Mesenchymal stem cell (in vitro differentiated cells and primary cell): ENCODE measurements around the gene PCSK7.
A peak's percentile ranks its signal among the peaks of the same experiment; 100 is the strongest.
"Not testable (repeated sequence)": the region's sequence is repeated elsewhere in the genome, so short reads cannot be mapped to it uniquely, and the experiment has no call there.

ENCODE experiments used
- DNase-seq: peaks from one replicate; pipeline ENCODE4 v3.0.0-alpha.2; 2013
- H2AFZ ChIP-seq: one replicate; pipeline ENCODE4 v1.6.1; 2013; ENCODE audit warnings: low read depth, mild to moderate bottlenecking, control low read depth, inconsistent platforms, low read length, moderate library complexity
- H2AK5ac ChIP-seq: 2 replicates; pipeline ENCODE4 v1.6.1; 2013; ENCODE audit warnings: low read length, moderate library complexity, mild to moderate bottlenecking, inconsistent platforms; ENCODE audit not compliant: severe bottlenecking
- H2BK120ac ChIP-seq: one replicate; pipeline ENCODE4 v1.6.1; 2013; ENCODE audit warnings: low read depth, mild to moderate bottlenecking, inconsistent platforms, low read length, moderate library complexity
- H2BK12ac ChIP-seq, 2 experiments: one replicate each; pipeline ENCODE4 v1.6.1; 2013; ENCODE audit warnings: inconsistent platforms in 2 of 2, low read length in 2 of 2, mild to moderate bottlenecking in 2 of 2, moderate library complexity in 2 of 2, control low read depth in 1 of 2
- H2BK15ac ChIP-seq: one replicate; pipeline ENCODE4 v1.6.1; 2013; ENCODE audit warnings: mild to moderate bottlenecking, low read depth, inconsistent platforms; ENCODE audit not compliant: poor library complexity, severe bottlenecking
- H2BK5ac ChIP-seq: 2 replicates; pipeline ENCODE4 v1.6.1; 2013; ENCODE audit warnings: low read depth, mild to moderate bottlenecking, low read length, control low read depth, inconsistent platforms; ENCODE audit not compliant: poor library complexity, severe bottlenecking
- H3K14ac ChIP-seq, 2 experiments: one replicate each; pipeline ENCODE4 v1.6.1; 2013; ENCODE audit warnings: inconsistent platforms in 2 of 2, low read length in 2 of 2, control low read depth in 1 of 2, mild to moderate bottlenecking in 1 of 2, moderate library complexity in 1 of 2
- H3K18ac ChIP-seq, 2 experiments: one replicate each; pipeline ENCODE4 v1.6.1; 2013; ENCODE audit warnings: inconsistent platforms in 2 of 2, low read length in 2 of 2, control low read depth in 1 of 2, low read depth in 1 of 2, mild to moderate bottlenecking in 1 of 2
- H3K23ac ChIP-seq, 2 experiments: one replicate each; pipeline ENCODE4 v1.6.1; 2013; ENCODE audit warnings: inconsistent platforms in 2 of 2, low read length in 2 of 2, mild to moderate bottlenecking in 2 of 2, moderate library complexity in 2 of 2, control low read depth in 1 of 2
- H3K27ac ChIP-seq: 2 replicates; pipeline ENCODE4 v1.5.1; 2013; ENCODE audit warnings: mild to moderate bottlenecking, moderate library complexity, low read length, control low read depth, inconsistent platforms; ENCODE audit not compliant: poor library complexity, severe bottlenecking
- H3K27me3 ChIP-seq, 2 experiments: 2 replicates each; pipeline versions ENCODE4 v1.6.1 to v1.7.0; 2013; ENCODE audit warnings: low read length in 2 of 2, mild to moderate bottlenecking in 2 of 2, moderate library complexity in 2 of 2, control low read depth in 1 of 2, inconsistent platforms in 1 of 2; ENCODE audit not compliant: control insufficient read depth in 1 of 2, insufficient read depth in 1 of 2
- H3K36me3 ChIP-seq, 2 experiments: 2 replicates each; pipeline versions ENCODE4 v1.6.1 to v1.7.0; 2013; ENCODE audit warnings: low read length in 2 of 2, control low read depth in 1 of 2, inconsistent platforms in 1 of 2, low read depth in 1 of 2, mild to moderate bottlenecking in 1 of 2; ENCODE audit not compliant: insufficient read depth in 2 of 2, control insufficient read depth in 1 of 2
- H3K4ac ChIP-seq, 2 experiments: one replicate each; pipeline ENCODE4 v1.6.1; 2013; ENCODE audit warnings: inconsistent platforms in 2 of 2, low read length in 2 of 2, mild to moderate bottlenecking in 2 of 2, moderate library complexity in 2 of 2, control low read depth in 1 of 2, low read depth in 1 of 2
- H3K4me1 ChIP-seq: 2 replicates; pipeline ENCODE4 v1.6.1; 2013; ENCODE audit warnings: low read depth, low read length, control low read depth; ENCODE audit not compliant: control insufficient read depth, insufficient read depth
- H3K4me2 ChIP-seq: 2 replicates; pipeline ENCODE4 v1.6.1; 2013; ENCODE audit warnings: low read length, mild to moderate bottlenecking, inconsistent platforms; ENCODE audit not compliant: poor library complexity, severe bottlenecking
- H3K4me3 ChIP-seq, 2 experiments: 2 replicates each; pipeline versions ENCODE4 v1.5.1 to v1.7.0; 2013; ENCODE audit warnings: low read length in 2 of 2, mild to moderate bottlenecking in 2 of 2, control low read depth in 1 of 2, low read depth in 1 of 2; ENCODE audit not compliant: insufficient read depth in 1 of 2
- H3K79me1 ChIP-seq: replicated peaks from 2 replicates; pipeline ENCODE4 v1.6.1; 2013; ENCODE audit warnings: mild to moderate bottlenecking, control low read depth, low read length, inconsistent platforms; ENCODE audit not compliant: poor library complexity, severe bottlenecking
- H3K9ac ChIP-seq: 2 replicates; pipeline ENCODE4 v1.7.0; 2013; ENCODE audit warnings: mild to moderate bottlenecking, low read length, moderate library complexity
- H3K9me3 ChIP-seq: 2 replicates; pipeline ENCODE4 v1.7.0; 2013; ENCODE audit warnings: mild to moderate bottlenecking, low read length; ENCODE audit not compliant: control insufficient read depth
- H4K8ac ChIP-seq: one replicate; pipeline ENCODE4 v1.6.1; 2013; ENCODE audit warnings: inconsistent platforms, mild to moderate bottlenecking, low read length, moderate library complexity
- H4K91ac ChIP-seq: one replicate; pipeline ENCODE4 v1.6.1; 2013; ENCODE audit warnings: mild to moderate bottlenecking, low read length, inconsistent platforms
- WGBS: methylation state at CpG from one replicate; pipeline ENCODE4 v1.1.7; 2013; ENCODE audit warnings: mixed read lengths; 5-methylcytosine and 5-hydroxymethylcytosine counted together

Gene PCSK7

DNA sequence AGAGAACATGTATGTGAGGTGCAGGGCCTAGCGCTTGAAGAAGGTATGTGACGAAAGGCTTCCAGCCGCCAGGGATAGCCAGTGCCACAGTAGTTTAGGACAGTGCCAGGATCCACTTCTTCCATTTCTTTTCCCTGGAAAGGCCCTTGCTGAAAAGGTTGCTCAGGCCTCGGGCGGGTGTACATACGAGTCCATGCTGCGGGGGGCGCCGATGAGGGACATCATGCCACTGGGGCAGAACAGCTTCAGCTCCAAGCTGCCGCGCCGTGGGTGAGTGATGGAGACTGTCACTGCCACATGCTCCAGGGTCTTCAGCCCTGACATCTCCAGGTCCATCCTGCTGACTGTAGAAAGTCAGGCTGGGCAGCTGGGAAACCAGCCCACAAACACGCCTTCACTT, 23.2 kb downstream of the PCSK7 start:
- no CpG with 5 or more reads among the region's 13 CpGs for WGBS
- not testable (repeated sequence) for H2BK120ac ChIP-seq, H2BK12ac ChIP-seq, H2AFZ ChIP-seq, H4K8ac ChIP-seq, H3K14ac ChIP-seq, H3K27me3 ChIP-seq, H2BK5ac ChIP-seq, H3K9ac ChIP-seq, H4K91ac ChIP-seq, H3K27ac ChIP-seq, H3K23ac ChIP-seq, H3K79me1 ChIP-seq, H3K4me3 ChIP-seq, H3K18ac ChIP-seq, H3K4me2 ChIP-seq, H2BK15ac ChIP-seq, H3K4ac ChIP-seq, H3K9me3 ChIP-seq, DNase-seq, H2AK5ac ChIP-seq
- H3K4me1 ChIP-seq, result peaks cover 16% of the 10 kb centered on the region
- H3K36me3 ChIP-seq, result peaks cover 31 to 43% of the 10 kb centered on the region in 2 experiments

DNA sequence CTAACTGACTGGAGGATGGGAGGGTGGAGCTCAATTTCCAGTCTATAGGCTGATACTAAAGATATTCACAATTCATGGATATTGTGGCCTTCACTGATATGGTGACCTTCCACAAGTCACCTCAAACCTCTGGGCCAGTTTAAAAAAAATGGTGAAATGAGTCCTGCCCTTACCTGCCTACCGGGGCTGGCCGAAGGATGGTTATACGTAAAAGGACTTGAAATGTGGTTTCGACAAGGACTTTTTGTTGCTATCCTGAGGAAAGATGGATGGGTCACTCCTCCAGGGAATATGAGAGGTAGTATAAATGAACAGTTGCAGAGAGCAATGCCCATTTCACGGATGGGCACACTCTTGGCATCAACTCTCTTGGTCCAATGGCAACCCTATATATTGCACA, 24.4 kb downstream of the PCSK7 start:
- H3K9me3 ChIP-seq, H2BK15ac ChIP-seq, H3K14ac ChIP-seq, H2AFZ ChIP-seq, H3K18ac ChIP-seq, H4K91ac ChIP-seq, H3K9ac ChIP-seq, H3K27ac ChIP-seq, H2AK5ac ChIP-seq, H3K79me1 ChIP-seq, H3K4ac ChIP-seq, H2BK12ac ChIP-seq, H3K23ac ChIP-seq, H3K4me3 ChIP-seq, H2BK120ac ChIP-seq, H4K8ac ChIP-seq, H3K27me3 ChIP-seq, DNase-seq, H2BK5ac ChIP-seq, H3K4me2 ChIP-seq: not testable (repeated sequence)
- H3K4me1 ChIP-seq, result peaks cover 26% of the 10 kb centered on the region
- WGBS, result 93% methylated on average over 4 of the region's 5 CpGs
- H3K36me3 ChIP-seq, result peaks cover 38 to 39% of the 10 kb centered on the region in 2 experiments

GRCh38 chr11:117206859-117207258, 25.0 kb downstream of the PCSK7 start:
- H4K8ac ChIP-seq, DNase-seq: not testable (repeated sequence)
- H3K4me1 ChIP-seq, result peaks cover 31% of the 10 kb centered on the region

DNA sequence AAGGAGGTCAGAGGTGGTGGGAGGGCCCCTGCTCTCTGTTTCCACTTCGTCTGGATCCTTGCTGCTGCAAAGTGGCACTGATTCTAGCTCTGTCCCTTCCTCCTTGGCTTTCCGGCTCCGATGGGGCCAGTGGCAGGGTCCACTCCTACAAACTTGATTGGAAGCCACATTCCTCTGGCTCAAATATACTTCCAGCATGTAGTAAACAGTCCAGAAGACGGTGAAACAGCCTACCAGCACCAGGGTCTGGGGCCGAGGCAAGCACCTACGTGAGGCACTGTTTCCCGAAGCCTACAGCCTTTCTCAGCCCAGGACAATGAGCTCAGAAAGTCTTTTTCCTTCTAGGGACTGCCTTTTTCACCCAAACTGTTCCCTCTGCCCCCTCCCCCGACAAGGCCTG, 25.8 kb downstream of the PCSK7 start:
- not testable (repeated sequence) for H3K14ac ChIP-seq, H3K4ac ChIP-seq, H2BK5ac ChIP-seq, H4K8ac ChIP-seq, H3K23ac ChIP-seq, H3K18ac ChIP-seq, H4K91ac ChIP-seq, H3K4me2 ChIP-seq, H3K79me1 ChIP-seq, H3K4me3 ChIP-seq, H3K9me3 ChIP-seq, H2BK12ac ChIP-seq, H2BK120ac ChIP-seq, H2BK15ac ChIP-seq, DNase-seq, H2AK5ac ChIP-seq, H3K27me3 ChIP-seq, H2AFZ ChIP-seq, H3K9ac ChIP-seq
- H3K4me1 ChIP-seq, result peaks cover 37% of the 10 kb centered on the region
- H3K36me3 ChIP-seq, result peaks cover 28 to 51% of the 10 kb centered on the region in 2 experiments
- H3K27ac ChIP-seq, result peak overlapping the region; percentile 9
- WGBS, result 86% methylated on average over 6 of the region's 8 CpGs

More at GRCh38 chr11:117206859-117207258, 25.0 kb downstream of the PCSK7 start:
- H3K4ac ChIP-seq, H3K23ac ChIP-seq, H2BK5ac ChIP-seq, H3K79me1 ChIP-seq, H2BK12ac ChIP-seq, H4K91ac ChIP-seq, H2AK5ac ChIP-seq, H3K9ac ChIP-seq, H2BK120ac ChIP-seq, H3K4me2 ChIP-seq, H2AFZ ChIP-seq, H3K27me3 ChIP-seq, H3K14ac ChIP-seq, H3K18ac ChIP-seq, H3K4me3 ChIP-seq, H2BK15ac ChIP-seq, H3K9me3 ChIP-seq: not testable (repeated sequence)
- no CpG with 5 or more reads among the region's 11 CpGs for WGBS
- Histone ChIP-seq H3K36me3 (peaks cover 35 to 44% of the 10 kb centered on the region in 2 experiments), H3K27ac (peak overlapping the region; percentile 44)
